Glutamatergic neuron (in vitro differentiated cells): ENCODE results near the gene GBX2. TPM values are rescaled to one million over a fixed set of nuclear protein-coding genes. Genes with fewer than 3 reads are reported as not detected.
A peak's percentile ranks its signal among the peaks of the same experiment; 100 is the strongest.

ENCODE experiments used
- DNase-seq: peaks from one replicate; pipeline ENCODE4 v3.0.0; 2022
- H3K27ac Mint-ChIP-seq: one replicate; pipeline ENCODE4 v1.8.0; 2020; ENCODE audit warnings: mild to moderate bottlenecking, mixed read lengths, inconsistent platforms; ENCODE audit not compliant: unreplicated experiment
- H3K27me3 Mint-ChIP-seq: one replicate; pipeline ENCODE4 v1.8.0; 2020; ENCODE audit warnings: mild to moderate bottlenecking, moderate library complexity, mixed read lengths, inconsistent platforms; ENCODE audit not compliant: unreplicated experiment
- H3K36me3 Mint-ChIP-seq: one replicate; pipeline ENCODE4 v1.8.0; 2020; ENCODE audit warnings: mild to moderate bottlenecking, mixed read lengths, inconsistent platforms; ENCODE audit not compliant: unreplicated experiment
- H3K4me1 Mint-ChIP-seq: one replicate; pipeline ENCODE4 v1.8.0; 2020; ENCODE audit warnings: mild to moderate bottlenecking, low read depth, mixed read lengths, inconsistent platforms; ENCODE audit not compliant: unreplicated experiment
- H3K4me3 Mint-ChIP-seq: one replicate; pipeline ENCODE4 v1.8.0; 2020; ENCODE audit warnings: mild to moderate bottlenecking, mixed read lengths, inconsistent platforms; ENCODE audit not compliant: unreplicated experiment
- H3K9me3 Mint-ChIP-seq: one replicate; pipeline ENCODE4 v1.8.0; 2020; ENCODE audit warnings: mild to moderate bottlenecking, moderate library complexity, mixed read lengths, inconsistent platforms; ENCODE audit not compliant: unreplicated experiment
- total RNA-seq: library from RNA; stranded (reverse); fragmentation: NEBNext Ultra II Directional; extraction: Animal tissue kit (Norgen Biotek cat#: 25700); gene quantifications from one replicate; pipeline ENCODE4 v1.2.1, GENCODE V29; 2021; ENCODE audit not compliant: unreplicated experiment
- TF ChIP-seq, protein P1 (sequence below): fragments of 200-600 bp; sonication (generic); IDR thresholded peaks from one replicate; pipeline ENCODE4 v1.5.0; 2021; ENCODE audit not compliant: partially characterized antibody, unreplicated experiment

The GBX2 gene
- total RNA-seq, 1 donor from 2014 or later, result 1.2 TPM

DNA sequence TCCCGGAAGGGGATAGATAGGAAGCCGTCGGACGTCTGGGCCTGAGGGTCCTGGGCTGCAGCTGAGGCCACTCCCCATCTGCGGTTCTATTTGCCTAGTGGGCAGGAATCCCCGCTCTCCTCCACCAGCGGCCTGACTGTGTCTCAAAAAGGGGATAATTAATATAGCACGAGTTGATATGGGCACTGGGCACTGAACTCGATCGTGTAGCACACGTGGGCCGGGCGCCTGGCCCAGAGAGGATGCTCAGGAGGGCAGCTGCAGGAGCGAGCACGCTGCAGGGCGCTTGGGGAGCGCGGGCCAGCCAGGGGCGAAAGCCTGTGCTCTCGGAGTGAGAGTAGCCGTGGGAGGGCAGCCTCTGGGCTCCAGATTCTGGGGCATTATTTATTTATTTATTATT is 8.8 kb upstream of the GBX2 start:
- Mint-ChIP-seq H3K9me3 (peaks cover 2% of the 10 kb centered on the region), H3K4me3 (no peak overlapping the region), H3K27me3 (peaks cover 24% of the 10 kb centered on the region), H3K4me1 (peaks cover 11% of the 10 kb centered on the region), H3K36me3 (no peaks in the 10 kb centered on the region), H3K27ac (no peak overlapping the region)
- DNase-seq, result no peak
- TF ChIP-seq, protein P1, sequence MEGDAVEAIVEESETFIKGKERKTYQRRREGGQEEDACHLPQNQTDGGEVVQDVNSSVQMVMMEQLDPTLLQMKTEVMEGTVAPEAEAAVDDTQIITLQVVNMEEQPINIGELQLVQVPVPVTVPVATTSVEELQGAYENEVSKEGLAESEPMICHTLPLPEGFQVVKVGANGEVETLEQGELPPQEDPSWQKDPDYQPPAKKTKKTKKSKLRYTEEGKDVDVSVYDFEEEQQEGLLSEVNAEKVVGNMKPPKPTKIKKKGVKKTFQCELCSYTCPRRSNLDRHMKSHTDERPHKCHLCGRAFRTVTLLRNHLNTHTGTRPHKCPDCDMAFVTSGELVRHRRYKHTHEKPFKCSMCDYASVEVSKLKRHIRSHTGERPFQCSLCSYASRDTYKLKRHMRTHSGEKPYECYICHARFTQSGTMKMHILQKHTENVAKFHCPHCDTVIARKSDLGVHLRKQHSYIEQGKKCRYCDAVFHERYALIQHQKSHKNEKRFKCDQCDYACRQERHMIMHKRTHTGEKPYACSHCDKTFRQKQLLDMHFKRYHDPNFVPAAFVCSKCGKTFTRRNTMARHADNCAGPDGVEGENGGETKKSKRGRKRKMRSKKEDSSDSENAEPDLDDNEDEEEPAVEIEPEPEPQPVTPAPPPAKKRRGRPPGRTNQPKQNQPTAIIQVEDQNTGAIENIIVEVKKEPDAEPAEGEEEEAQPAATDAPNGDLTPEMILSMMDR, result no peak

DNA sequence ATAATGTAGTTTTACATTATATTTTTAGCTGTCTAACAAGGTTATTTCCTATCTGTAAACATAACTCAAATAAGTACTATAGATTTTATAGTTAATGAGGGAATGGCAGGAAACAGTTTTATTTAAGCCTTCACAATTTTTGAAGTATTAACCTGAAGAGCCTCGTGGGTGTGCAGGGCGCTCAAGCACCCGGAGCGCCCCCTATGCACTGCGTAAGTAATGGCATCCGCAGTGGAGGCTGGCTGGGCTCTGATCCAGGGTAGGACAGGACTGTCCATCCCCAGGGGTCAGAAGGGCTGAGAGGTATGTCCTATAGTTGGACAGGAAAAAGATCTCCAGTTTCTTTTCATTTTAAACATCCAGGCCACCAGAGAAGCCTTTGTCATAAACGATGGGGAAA is 8.2 kb upstream of the GBX2 start:
- H3K27ac Mint-ChIP-seq, result no peak overlapping the region
- DNase-seq, result peak; percentile 64
- H3K27me3 Mint-ChIP-seq, result peaks cover 24% of the 10 kb centered on the region
- TF ChIP-seq, protein P1, result peak; percentile 74
- H3K36me3 Mint-ChIP-seq, result no peaks in the 10 kb centered on the region
- peaks cover 15% of the 10 kb centered on the region for H3K4me1 Mint-ChIP-seq
- H3K4me3 Mint-ChIP-seq, result peak overlapping the region; percentile 34
- peaks cover 2% of the 10 kb centered on the region for H3K9me3 Mint-ChIP-seq

DNA sequence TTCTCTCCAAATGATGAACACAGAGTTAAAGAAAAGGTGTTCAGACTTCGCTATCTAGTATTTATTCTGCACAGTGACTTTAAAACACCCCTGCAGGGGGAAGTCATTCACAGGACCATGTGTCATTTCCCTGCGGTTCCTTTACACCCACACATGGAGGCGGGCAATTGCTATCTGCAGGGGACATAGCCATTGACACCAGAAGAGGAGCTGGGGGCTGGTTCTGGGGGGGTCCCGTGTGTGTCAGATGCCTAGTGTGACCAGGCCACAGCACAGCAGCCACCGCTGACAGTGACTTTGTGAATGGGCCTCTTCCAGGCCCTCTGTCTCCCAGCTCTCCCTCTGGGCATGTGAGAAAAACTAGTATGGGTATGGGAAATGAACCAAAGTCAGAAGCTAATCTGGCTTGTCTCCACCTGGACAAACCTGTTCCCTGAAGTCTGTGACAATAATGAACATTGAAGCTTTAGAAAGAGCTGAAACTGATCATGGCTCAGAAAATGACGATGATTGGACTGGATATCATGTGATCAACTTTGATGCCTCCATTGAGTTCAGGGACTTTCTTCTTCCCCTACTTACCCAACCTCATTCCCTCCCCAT is 7.5 kb upstream of the GBX2 start:
- Mint-ChIP-seq H3K27me3 (peaks cover 26% of the 10 kb centered on the region), H3K4me3 (no peak overlapping the region), H3K27ac (no peak overlapping the region), H3K4me1 (peaks cover 17% of the 10 kb centered on the region), H3K36me3 (no peaks in the 10 kb centered on the region), H3K9me3 (peaks cover 2% of the 10 kb centered on the region)
- TF ChIP-seq, protein P1, result no peak
- DNase-seq, result no peak

DNA sequence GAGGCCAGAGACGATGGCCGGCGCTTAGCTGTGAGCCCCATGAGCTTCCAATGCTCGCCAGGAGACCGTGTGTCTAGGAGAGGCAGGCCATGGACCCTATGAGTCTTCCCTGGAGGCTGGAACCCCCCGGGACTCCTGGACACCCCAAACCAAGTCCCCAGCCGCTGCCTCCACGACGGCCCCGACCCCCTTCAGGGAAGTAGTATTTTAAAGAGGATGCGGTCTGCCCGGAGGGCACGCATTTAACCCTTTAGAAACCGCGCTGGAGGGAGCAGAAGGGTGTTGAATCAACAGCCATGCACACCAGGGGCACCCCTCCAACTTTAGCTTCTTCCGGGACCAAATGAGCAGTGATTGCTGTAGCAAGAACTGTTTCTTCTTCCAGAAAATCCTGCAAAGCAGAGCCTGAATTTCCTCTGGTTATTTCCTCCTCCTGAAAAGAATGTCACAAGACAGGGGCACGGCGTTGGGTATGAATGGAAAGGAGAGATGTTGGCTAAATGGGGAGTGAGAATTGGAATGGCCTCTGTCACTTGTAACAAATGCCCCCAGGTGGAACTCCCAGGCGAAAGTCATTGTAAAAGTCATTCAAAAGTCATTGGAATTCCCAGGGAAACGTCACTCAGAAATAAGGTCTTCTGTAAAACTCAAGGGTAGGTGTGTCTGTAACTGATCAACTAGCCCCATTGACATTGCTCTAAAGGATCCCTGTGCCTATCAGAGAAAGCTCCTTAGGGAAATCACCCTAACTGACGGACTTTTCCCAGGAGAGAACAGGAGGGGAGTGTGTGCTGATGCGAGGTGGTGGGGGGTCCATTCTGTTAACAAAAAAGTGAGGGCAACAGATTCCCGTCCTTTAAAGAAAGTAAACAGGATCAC is 5.8 kb upstream of the GBX2 start:
- Mint-ChIP-seq H3K27me3 (peaks cover 31% of the 10 kb centered on the region), H3K9me3 (peaks cover 9% of the 10 kb centered on the region), H3K36me3 (no peaks in the 10 kb centered on the region), H3K4me3 (peak overlapping the region; percentile 39), H3K4me1 (peaks cover 29% of the 10 kb centered on the region), H3K27ac (no peak overlapping the region)
- TF ChIP-seq, protein P1, result no peak
- DNase-seq, result no peak

DNA sequence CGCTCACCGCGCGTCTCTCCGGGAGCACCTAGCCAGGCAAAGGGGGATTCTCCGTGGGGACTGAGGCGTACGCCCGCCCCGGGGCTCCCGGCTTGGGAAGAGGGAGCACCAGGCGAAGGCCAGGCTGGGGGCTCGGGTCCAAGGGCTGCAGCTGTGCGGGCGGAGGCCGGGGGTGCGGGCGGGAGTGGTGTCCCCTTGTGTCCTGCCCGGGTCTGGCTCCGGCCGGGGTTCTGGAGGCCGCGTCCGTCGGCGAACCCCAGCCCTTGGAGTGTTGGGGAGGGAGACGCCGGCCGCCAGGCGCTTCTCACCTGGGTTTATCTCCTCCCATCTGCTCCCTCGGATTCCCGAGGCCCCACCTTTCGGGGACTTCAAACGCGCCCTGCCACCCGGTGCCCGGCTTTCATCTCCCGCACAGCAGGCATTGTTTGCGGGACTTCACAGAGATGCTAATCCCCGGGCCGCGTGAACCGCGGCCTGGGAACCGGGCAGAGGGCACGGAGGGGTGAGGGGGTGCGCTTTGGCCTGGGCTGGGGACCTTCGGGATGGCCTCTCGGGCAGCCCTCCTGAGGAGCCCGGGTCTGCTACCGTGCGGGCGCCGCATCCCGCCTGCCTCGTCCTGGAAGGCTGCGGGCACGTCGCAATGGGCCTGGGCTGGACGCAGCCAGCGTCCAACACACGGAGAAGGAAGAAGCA is 5.0 kb upstream of the GBX2 start:
- peaks cover 31% of the 10 kb centered on the region for H3K27me3 Mint-ChIP-seq
- no peaks in the 10 kb centered on the region for H3K36me3 Mint-ChIP-seq
- no peak overlapping the region for H3K27ac Mint-ChIP-seq
- DNase-seq, result no peak
- H3K9me3 Mint-ChIP-seq, result peaks cover 10% of the 10 kb centered on the region
- TF ChIP-seq, protein P1, result no peak
- peaks cover 26% of the 10 kb centered on the region for H3K4me1 Mint-ChIP-seq
- no peak overlapping the region for H3K4me3 Mint-ChIP-seq
